HepG2 (cell line): Measurements from ENCODE around the gene TRANK1. TPM values are rescaled to one million over a fixed set of nuclear protein-coding genes. Genes with fewer than 3 reads are reported as not detected.
"Not testable (repeated sequence)": the region's sequence is repeated elsewhere in the genome, so short reads cannot be mapped to it uniquely, and the experiment has no call there.

ENCODE experiments used
- ATAC-seq: fragments of 200-7000 bp; cut with Tn5 transposase; 3 replicates; pipeline ENCODE4 v1.9.1; 2020; ENCODE audit warnings: mild to moderate bottlenecking, moderate library complexity
- BruUV-seq: library from RNA; stranded (reverse); fragments of 400-500 nt; replicated peaks from 2 replicates; lab custom pipeline; 2021; lab: Mats Ljungman, UMichigan
- CTCF ChIA-PET: fragments of 300-600 bp; formaldehyde crosslinking; extraction: SDS; loops from one replicate; lab custom pipeline; 2021; ENCODE audit warnings: low total read pairs, inconsistent platforms, low intra/inter-chr PET ratio; lab: Yijun Ruan, JAX
- POLR2A ChIA-PET: fragments of 350-600 bp; sonication (Branson Sonifier 250); formaldehyde crosslinking; loops from one replicate; lab custom pipeline; 2020; ENCODE audit warnings: antibody characterized with exemption, inconsistent platforms; lab: Yijun Ruan, JAX
- DNase-seq: peaks from one replicate; pipeline ENCODE4 v3.0.0-alpha.2; 2015; ENCODE audit warnings: low spot score
- FAIRE-seq: peaks from 3 replicates; lab custom pipeline; 2011; peaks lifted over from hg19 to GRCh38; lab: Jason Lieb, UNC
- H2AFZ ChIP-seq: one replicate; pipeline ENCODE4 v1.6.1; 2011; ENCODE audit warnings: low read length, inconsistent platforms
- H3K27ac ChIP-seq: fragments of 300-600 bp; 3 replicates; pipeline ENCODE4 v1.8.0; 2011; ENCODE audit warnings: mixed run types, mild to moderate bottlenecking, mixed read lengths, low read length, inconsistent platforms; ENCODE audit not compliant: insufficient read depth; ENCODE audit errors: extremely low read length
- H3K27me3 ChIP-seq, 2 experiments: fragments of 200-600 bp in 1 of 2; 2 replicates in 1 of 2; 3 replicates in 1 of 2; pipeline versions ENCODE4 v1.6.0 to v1.8.0; 2011; ENCODE audit warnings: low read length in 2 of 2, mild to moderate bottlenecking in 2 of 2, moderate library complexity in 2 of 2, inconsistent platforms in 1 of 2; ENCODE audit not compliant: insufficient read depth in 2 of 2, control insufficient read depth in 1 of 2
- H3K36me3 ChIP-seq, 2 experiments: fragments of 200-600 bp in 1 of 2; replicated peaks in 1 of 2; 2 replicates in 1 of 2; 3 replicates in 1 of 2; pipeline versions ENCODE4 v1.5.1 to v1.8.0; 2011; ENCODE audit warnings: low read length in 2 of 2, inconsistent platforms in 1 of 2; ENCODE audit not compliant: insufficient read depth in 2 of 2, control insufficient read depth in 1 of 2
- H3K4me1 ChIP-seq: 2 replicates; pipeline ENCODE4 v1.5.1; 2012; ENCODE audit warnings: low read length, inconsistent platforms; ENCODE audit not compliant: insufficient read depth
- H3K4me2 ChIP-seq: 2 replicates; pipeline ENCODE4 v1.6.0; 2011; ENCODE audit warnings: low read depth, low read length, inconsistent platforms
- H3K4me3 ChIP-seq, 3 experiments: fragments of 200-600 bp in 1 of 3; sonication (generic), shearing (Covaris generic) in 1 of 3; replicated peaks in 1 of 3; 2 replicates each; pipeline ENCODE4 v1.5.1; 2011 to 2016; ENCODE audit warnings: low read length in 3 of 3, inconsistent platforms in 2 of 3, low read depth in 2 of 3, mild to moderate bottlenecking in 2 of 3, control low read depth in 1 of 3, mixed read lengths in 1 of 3; ENCODE audit not compliant: insufficient read depth in 1 of 3
- H3K79me2 ChIP-seq: one replicate; pipeline ENCODE4 v1.6.1; 2011; ENCODE audit warnings: low read length, inconsistent platforms; ENCODE audit not compliant: insufficient read depth
- H3K9ac ChIP-seq: 2 replicates; pipeline ENCODE4 v1.6.0; 2011; ENCODE audit warnings: mild to moderate bottlenecking, low read depth, low read length, inconsistent platforms; ENCODE audit not compliant: insufficient read depth
- H3K9me3 ChIP-seq: 2 replicates; pipeline ENCODE4 v1.5.1; 2012; ENCODE audit warnings: mild to moderate bottlenecking, low read length
- H4K20me1 ChIP-seq: 2 replicates; pipeline ENCODE4 v1.6.0; 2011; ENCODE audit warnings: inconsistent platforms, mild to moderate bottlenecking, low read length, moderate library complexity; ENCODE audit not compliant: insufficient read depth
- KLF6 ChIP-seq: IDR thresholded peaks from 2 replicates; pipeline ENCODE4 v1.8.0; 2016; ENCODE audit warnings: missing biosample characterization, missing genetic modification reagents
- WGBS: methylation state at CpG from one replicate; pipeline ENCODE4 v1.1.6; 2017; ENCODE audit warnings: low lambda C conversion rate; 5-methylcytosine and 5-hydroxymethylcytosine counted together
- in situ Hi-C: cut with HindIII; loops from 2 replicates; pipeline ENCODE4 v1.10.0; 2017; ENCODE audit warnings: low pct_unique_long_range_greater_than_20kb; ENCODE audit not compliant: extremely low pct_ligation_motif_present
- intact Hi-C: fragments of 100-400 bp; cut with micrococcal nuclease; formaldehyde crosslinking; loops from one replicate; pipeline ENCODE4 v1.10.0; 2022; ENCODE audit not compliant: unreplicated experiment
- polyA plus RNA-seq, 8 experiments: library from polyadenylated mRNA; depleted of rRNA in 3 of 8; stranded (reverse) in 7 of 8; unstranded in 1 of 8; fragments of >200 nt; fragmentation: Illumina TruSeq in 4 of 8; extraction: Trizol in 4 of 8; gene quantifications; 2 replicates each; pipeline versions ENCODE4 v1.2.1 to v1.2.3, GENCODE V29; 2011 to 2016; ENCODE audit warnings: low read depth in 4 of 8, missing spikeins in 1 of 8, mixed read lengths in 1 of 8; ENCODE audit not compliant: insufficient read depth in 1 of 8
- total RNA-seq, 5 experiments: library from RNA; depleted of rRNA; stranded (reverse); fragments of >200 nt; fragmentation: Illumina TruSeq; extraction: Trizol; gene quantifications; 2 replicates each; pipeline ENCODE4 v1.2.3, GENCODE V29; 2016; ENCODE audit warnings: low read depth in 1 of 5
- TF ChIP-seq, protein P1 (sequence below): sonication (generic); formaldehyde crosslinking; IDR thresholded peaks from 2 replicates; pipeline ENCODE4 v1.8.0; 2022; ENCODE audit warnings: missing genetic modification reagents, mild to moderate bottlenecking, borderline replicate concordance
- TF ChIP-seq, protein P2 (sequence below): sonication (generic); formaldehyde crosslinking; IDR thresholded peaks from 2 replicates; pipeline ENCODE4 v1.5.1; 2020; ENCODE audit warnings: missing genetic modification reagents, mild to moderate bottlenecking, borderline replicate concordance

Gene TRANK1
- total and polyA plus RNA-seq, 2 of the 13 experiments (the other 11 are each of a cell fraction or from before 2014, with no cell fraction given), result 0.13 to 0.32 TPM

DNA sequence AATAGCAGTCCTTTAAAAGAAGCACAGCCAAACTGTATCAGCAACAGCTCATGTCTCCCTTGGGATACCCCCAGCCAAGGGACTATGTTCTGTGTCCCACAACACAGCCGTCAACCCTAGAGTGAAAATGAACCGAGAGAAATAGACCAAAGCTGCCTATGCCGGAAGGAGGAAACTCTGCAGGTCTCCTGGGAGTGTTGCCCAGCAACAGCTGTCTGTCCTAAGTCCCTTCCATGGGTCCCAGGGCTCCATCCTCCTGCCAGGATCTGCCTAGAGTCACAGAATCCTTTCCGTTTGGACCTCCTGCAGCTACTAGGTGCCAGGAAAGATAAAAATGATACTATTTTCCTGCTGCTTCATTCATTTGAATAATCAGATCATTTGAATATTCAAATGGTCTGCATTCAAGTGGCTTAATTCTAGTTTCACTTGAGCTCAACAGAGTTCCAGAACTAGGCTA is 53.1 kb downstream of the TRANK1 start:
- no peaks in the 10 kb centered on the region for H3K27me3 ChIP-seq
- CTCF ChIA-PET, result no interaction called here
- no peak overlapping the region for H3K27ac ChIP-seq
- BruUV-seq, result no TSS peak
- H3K79me2 ChIP-seq, result no peaks in the 10 kb centered on the region
- TF ChIP-seq, protein P1, sequence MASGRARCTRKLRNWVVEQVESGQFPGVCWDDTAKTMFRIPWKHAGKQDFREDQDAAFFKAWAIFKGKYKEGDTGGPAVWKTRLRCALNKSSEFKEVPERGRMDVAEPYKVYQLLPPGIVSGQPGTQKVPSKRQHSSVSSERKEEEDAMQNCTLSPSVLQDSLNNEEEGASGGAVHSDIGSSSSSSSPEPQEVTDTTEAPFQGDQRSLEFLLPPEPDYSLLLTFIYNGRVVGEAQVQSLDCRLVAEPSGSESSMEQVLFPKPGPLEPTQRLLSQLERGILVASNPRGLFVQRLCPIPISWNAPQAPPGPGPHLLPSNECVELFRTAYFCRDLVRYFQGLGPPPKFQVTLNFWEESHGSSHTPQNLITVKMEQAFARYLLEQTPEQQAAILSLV (CRISPR knock-in tag), result no peak
- no peak for TF ChIP-seq KLF6 (CRISPR knock-in tag)
- TF ChIP-seq, protein P2, sequence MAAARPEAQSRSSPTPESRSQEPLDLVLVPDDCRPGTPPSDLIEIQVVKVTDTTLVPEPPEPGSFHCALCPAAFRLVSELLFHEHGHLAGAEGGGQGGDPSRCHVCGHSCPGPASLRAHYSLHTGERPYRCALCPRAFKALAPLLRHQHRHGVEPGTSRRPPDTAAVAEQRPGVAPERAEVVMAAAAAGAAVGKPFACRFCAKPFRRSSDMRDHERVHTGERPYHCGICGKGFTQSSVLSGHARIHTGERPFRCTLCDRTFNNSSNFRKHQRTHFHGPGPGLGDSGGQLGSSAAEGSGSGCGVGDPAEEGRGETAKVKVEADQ (CRISPR knock-in tag), result no peak
- ATAC-seq (no peak), DNase-seq (no peak), FAIRE-seq (no peak)
- no peak overlapping the region for H3K9ac ChIP-seq
- intact Hi-C loops (no loop called here), in situ Hi-C loops (no loop called here)
- POLR2A ChIA-PET, result no interaction called here
- H3K4me2 ChIP-seq, result no peak overlapping the region
- no peaks in the 10 kb centered on the region for H3K36me3 ChIP-seq
- H4K20me1 ChIP-seq, result no peaks in the 10 kb centered on the region
- no peak overlapping the region for H3K4me3 ChIP-seq
- H2AFZ ChIP-seq, result no peak overlapping the region
- H3K9me3 ChIP-seq, result no peaks in the 10 kb centered on the region
- no peaks in the 10 kb centered on the region for H3K4me1 ChIP-seq
- WGBS, result 19% methylated on average over 3 of the region's 4 CpGs

DNA sequence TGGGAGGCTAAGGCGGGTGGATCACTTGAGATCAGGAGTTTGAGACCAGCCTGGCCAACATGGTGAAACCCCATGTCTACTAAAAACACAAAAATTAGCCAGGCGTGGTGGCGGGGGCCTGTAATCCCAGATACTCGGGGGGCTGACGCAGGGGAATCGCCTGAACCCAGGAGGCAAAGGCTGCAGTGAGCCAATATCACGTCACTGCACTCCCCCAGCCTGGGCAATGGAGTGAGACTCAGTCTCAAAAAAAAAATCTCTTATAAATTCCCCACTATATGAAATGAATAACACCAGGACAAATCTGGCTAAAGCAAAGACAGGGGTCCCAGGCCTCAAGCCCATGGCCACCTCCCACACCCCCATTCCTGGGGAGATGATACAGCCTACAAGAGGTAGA is 53.8 kb downstream of the TRANK1 start:
- WGBS, result 57% methylated on average over 7 of the region's 7 CpGs
- H3K9ac ChIP-seq, intact Hi-C loops, H3K4me2 ChIP-seq, H3K9me3 ChIP-seq, BruUV-seq, in situ Hi-C loops, H3K79me2 ChIP-seq, DNase-seq, FAIRE-seq, H3K27me3 ChIP-seq, H3K4me3 ChIP-seq, CTCF ChIA-PET, H3K4me1 ChIP-seq, ATAC-seq, H4K20me1 ChIP-seq, H3K27ac ChIP-seq, POLR2A ChIA-PET, H3K36me3 ChIP-seq, H2AFZ ChIP-seq: not testable (repeated sequence)
